HCT116 (cell line): Measurements from ENCODE around the gene FOXA1. TPM values are rescaled to one million over a fixed set of nuclear protein-coding genes. Genes with fewer than 3 reads are reported as not detected.

Experiments
- ATAC-seq: fragments of 200-7000 bp; cut with Tn5 transposase; 2 replicates; pipeline ENCODE4 v1.9.1; 2020; ENCODE audit warnings: mild to moderate bottlenecking, moderate library complexity
- BruUV-seq: library from RNA; stranded (reverse); fragments of 400-500 nt; replicated peaks from 2 replicates; lab custom pipeline; 2021; lab: Mats Ljungman, UMichigan
- CTCF ChIA-PET: fragments of 300-600 bp; sonication (Branson Sonifier 250); formaldehyde crosslinking; loops from one replicate; lab custom pipeline; 2021; ENCODE audit warnings: antibody characterized with exemption; lab: Charles Lee
- POLR2A ChIA-PET: fragments of 300-600, 350-600 bp; sonication (Branson Sonifier 250); formaldehyde crosslinking; loops from one replicate; lab custom pipeline; 2021; ENCODE audit warnings: antibody characterized with exemption; lab: Charles Lee
- RAD21 ChIA-PET, 2 experiments: fragments of 300-600 bp; sonication (Branson Sonifier 250); formaldehyde crosslinking; loops; one replicate each; lab custom pipeline; 2023; ENCODE audit warnings: low total read pairs in 2 of 2; ENCODE audit not compliant: uncharacterized antibody in 2 of 2, unreplicated experiment in 2 of 2, low non-redundant PET in 1 of 2; lab: Charles Lee
- DNase-seq: peaks from one replicate; pipeline ENCODE4 v3.0.0-alpha.2; 2010; ENCODE audit warnings: low read depth, low spot score
- H2AFZ ChIP-seq: fragments of 200-600 bp; shearing (Covaris generic), sonication (generic); 2 replicates; pipeline ENCODE4 v1.6.1; 2017; ENCODE audit warnings: low read depth, mixed run types, mixed read lengths, antibody characterized with exemption, low read length; ENCODE audit not compliant: poor library complexity, severe bottlenecking
- H3K27ac ChIP-seq: 2 replicates; pipeline ENCODE4 v1.5.1; 2012; ENCODE audit warnings: low read depth, low read length
- H3K27me3 ChIP-seq: fragments of 200-600 bp; sonication (generic); 2 replicates; pipeline ENCODE4 v1.6.1; 2016; ENCODE audit warnings: mixed run types, low read length, mixed read lengths; ENCODE audit not compliant: insufficient read depth
- H3K36me3 ChIP-seq, 2 experiments: fragments of 200-500 bp in 1 of 2; fragments of 200-600 bp in 1 of 2; sonication (Bioruptor generic) in 1 of 2; sonication (generic) in 1 of 2; 2 replicates each; pipeline versions ENCODE4 v1.5.1 to v1.6.1; 2014 to 2016; ENCODE audit warnings: low read length in 2 of 2, inconsistent platforms in 1 of 2, mixed read lengths in 1 of 2, mixed run types in 1 of 2; ENCODE audit not compliant: insufficient read depth in 2 of 2, control insufficient read depth in 1 of 2
- H3K4me1 ChIP-seq, 2 experiments: fragments of 200-600 bp in 1 of 2; sonication (generic) in 1 of 2; 2 replicates each; pipeline versions ENCODE4 v1.5.1 to v1.6.1; 2012 to 2017; ENCODE audit warnings: low read length in 2 of 2, inconsistent platforms in 1 of 2, mild to moderate bottlenecking in 1 of 2, mixed read lengths in 1 of 2, mixed run types in 1 of 2, moderate library complexity in 1 of 2; ENCODE audit not compliant: insufficient read depth in 2 of 2, control insufficient read depth in 1 of 2
- H3K4me2 ChIP-seq: fragments of 200-600 bp; sonication (generic); 2 replicates; pipeline ENCODE4 v1.6.1; 2017; ENCODE audit warnings: mixed run types, low read length, mixed read lengths
- H3K4me3 ChIP-seq, 2 experiments: fragments of 200-600 bp in 1 of 2; sonication (generic) in 1 of 2; replicated peaks in 1 of 2; 2 replicates each; pipeline ENCODE4 v1.5.1; 2011 to 2016; ENCODE audit warnings: low read length in 2 of 2, control low read depth in 1 of 2, low read depth in 1 of 2, mild to moderate bottlenecking in 1 of 2, mixed read lengths in 1 of 2, mixed run types in 1 of 2
- H3K79me2 ChIP-seq: fragments of 200-600 bp; sonication (generic); 2 replicates; pipeline ENCODE4 v1.6.1; 2017; ENCODE audit warnings: mild to moderate bottlenecking, mixed run types, low read length, moderate library complexity, mixed read lengths; ENCODE audit not compliant: insufficient read depth
- H3K9ac ChIP-seq: fragments of 200-600 bp; sonication (generic); 2 replicates; pipeline ENCODE4 v1.6.1; 2016; ENCODE audit warnings: low read length, mixed read lengths
- H3K9me2 ChIP-seq: fragments of 200-600 bp; sonication (generic), shearing (Covaris generic); 2 replicates; pipeline ENCODE4 v1.6.1; 2017; ENCODE audit warnings: mixed run types, mild to moderate bottlenecking, moderate library complexity; ENCODE audit not compliant: insufficient read depth
- H3K9me3 ChIP-seq, 2 experiments: fragments of 200-500 bp in 1 of 2; fragments of 200-600 bp in 1 of 2; sonication (Bioruptor generic) in 1 of 2; sonication (generic) in 1 of 2; 2 replicates each; pipeline ENCODE4 v1.6.1; 2014 to 2017; ENCODE audit warnings: low read length in 2 of 2, mixed read lengths in 2 of 2, inconsistent platforms in 1 of 2, low read depth in 1 of 2, mild to moderate bottlenecking in 1 of 2, mixed run types in 1 of 2, moderate library complexity in 1 of 2; ENCODE audit not compliant: control insufficient read depth in 1 of 2, insufficient read depth in 1 of 2
- H4K20me1 ChIP-seq: fragments of 200-600 bp; sonication (generic), shearing (Covaris generic); 2 replicates; pipeline ENCODE4 v1.6.1; 2017; ENCODE audit warnings: mixed run types, mild to moderate bottlenecking, moderate library complexity; ENCODE audit not compliant: insufficient read depth
- CBX3 ChIP-seq: IDR thresholded peaks from 2 replicates; pipeline ENCODE4 v1.6.1; 2012; ENCODE audit warnings: low read depth
- CEBPB ChIP-seq: IDR thresholded peaks from 2 replicates; pipeline ENCODE4 v1.6.1; 2012; ENCODE audit warnings: low read depth
- EZH2 ChIP-seq: fragments of 200-600 bp; sonication (generic); IDR thresholded peaks from 2 replicates; pipeline ENCODE4 v1.6.1; 2017; ENCODE audit warnings: antibody characterized with exemption, mixed run types
- EZH2phosphoT487 ChIP-seq: fragments of 200-600 bp; IDR thresholded peaks from 2 replicates; pipeline ENCODE4 v1.6.1; 2018; ENCODE audit warnings: antibody characterized with exemption, borderline replicate concordance
- FOSL1 ChIP-seq: IDR thresholded peaks from 2 replicates; pipeline ENCODE4 v1.6.1; 2012; ENCODE audit warnings: low read depth
- JUND ChIP-seq: IDR thresholded peaks from 2 replicates; pipeline ENCODE4 v1.6.1; 2012
- POLR2A ChIP-seq: IDR thresholded peaks from 2 replicates; pipeline ENCODE4 v1.7.0; 2011; ENCODE audit warnings: borderline replicate concordance; ENCODE audit not compliant: insufficient read depth, insufficient read length; ENCODE audit errors: extremely low read depth
- POLR2AphosphoS5 ChIP-seq: IDR thresholded peaks from 2 replicates; pipeline ENCODE4 v1.6.1; 2011; ENCODE audit warnings: mild to moderate bottlenecking, low read depth, low read length, moderate library complexity
- RAD21 ChIP-seq: IDR thresholded peaks from 2 replicates; pipeline ENCODE4 v1.6.1; 2012; ENCODE audit warnings: low read depth, mild to moderate bottlenecking
- SIN3A ChIP-seq: IDR thresholded peaks from 2 replicates; pipeline ENCODE4 v1.6.1; 2012; ENCODE audit warnings: low read depth
- SP1 ChIP-seq: IDR thresholded peaks from 2 replicates; pipeline ENCODE4 v1.6.1; 2012; ENCODE audit warnings: low read depth
- SRF ChIP-seq: IDR thresholded peaks from 2 replicates; pipeline ENCODE4 v1.6.1; 2012; ENCODE audit warnings: low read depth
- ZFX ChIP-seq: fragments of 450-650 bp; IDR thresholded peaks from 2 replicates; pipeline ENCODE4 v1.6.1; 2017
- intact Hi-C: fragments of 100-400 bp; cut with micrococcal nuclease; formaldehyde crosslinking; loops from 2 replicates; pipeline ENCODE4 v1.10.0; 2022
- total RNA-seq: library from RNA; stranded (reverse); gene quantifications from one replicate; pipeline ENCODE4 v1.2.1, GENCODE V29; 2021; ENCODE audit not compliant: unreplicated experiment
- TF ChIP-seq, protein P1 (sequence below): IDR thresholded peaks from 2 replicates; pipeline ENCODE4 v1.6.1; 2012
- TF ChIP-seq, protein P2 (sequence below): IDR thresholded peaks from 2 replicates; pipeline ENCODE4 v1.6.1; 2012
- TF ChIP-seq, protein P3 (sequence below): IDR thresholded peaks from 2 replicates; pipeline ENCODE4 v1.6.1; 2011; ENCODE audit warnings: mild to moderate bottlenecking, low read length, moderate library complexity; ENCODE audit not compliant: insufficient replicate concordance; ENCODE audit errors: extremely low read depth
- TF ChIP-seq, protein P4 (sequence below), 3 experiments: fragments of 200-600 bp in 1 of 3; sonication (generic) in 1 of 3; IDR thresholded peaks in 2 of 3; conservative IDR thresholded peaks in 1 of 3; 2 replicates each; pipeline ENCODE4 v1.5.1; 2012 to 2017; ENCODE audit warnings: low read depth in 2 of 3, low read length in 2 of 3, antibody characterized with exemption in 1 of 3, borderline replicate concordance in 1 of 3, control low read depth in 1 of 3, mild to moderate bottlenecking in 1 of 3, mixed read lengths in 1 of 3, mixed run types in 1 of 3, moderate library complexity in 1 of 3; ENCODE audit not compliant: insufficient read depth in 1 of 3

FOXA1 gene
- total RNA-seq, 1 experiment from 2014 or later, result 1.3 TPM

DNA sequence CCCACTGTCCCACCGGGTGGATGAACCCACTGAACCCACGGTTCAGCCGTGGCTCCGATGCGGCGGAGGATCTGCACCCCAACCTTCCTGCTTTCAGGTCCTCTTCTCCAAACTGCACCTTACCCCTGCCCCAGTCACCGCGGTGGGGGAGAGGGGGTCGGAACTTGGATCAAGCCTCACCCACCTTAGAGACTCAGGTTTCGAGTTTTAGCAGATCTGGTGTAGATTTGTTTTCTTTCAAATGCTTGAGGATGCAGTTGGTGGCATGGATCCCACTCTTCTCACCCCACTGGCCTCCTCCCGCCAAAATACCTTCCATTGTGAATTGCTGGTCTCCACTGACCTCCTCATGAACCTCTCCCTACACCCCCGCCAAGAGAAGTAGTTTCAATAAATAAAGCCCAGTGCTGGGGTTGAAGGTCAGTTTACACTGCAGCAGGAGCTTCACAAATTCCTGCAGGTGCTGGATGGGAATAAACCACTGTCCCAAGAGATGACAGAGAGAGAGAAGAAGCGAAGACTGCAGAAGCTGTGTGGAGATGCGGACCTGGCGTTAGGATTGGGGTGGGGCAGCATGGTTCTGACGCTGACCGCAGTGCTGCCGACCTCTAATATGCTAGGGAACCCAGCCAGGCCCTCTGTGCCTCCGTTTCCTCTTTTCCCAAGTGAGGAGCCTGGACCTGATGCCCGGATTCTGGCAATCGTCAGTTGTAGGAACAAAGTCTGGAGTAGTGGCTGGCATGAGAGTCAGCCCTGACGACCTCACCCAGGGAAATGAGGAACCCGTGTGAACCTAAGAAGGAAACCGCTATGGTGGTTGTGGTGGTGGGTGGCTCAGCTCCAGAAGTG is 7.8 kb upstream of the FOXA1 start:
- no peak overlapping the region for H3K4me2 ChIP-seq
- CTCF ChIA-PET, result no interaction called here
- POLR2A ChIA-PET, result no interaction called here
- no peak overlapping the region for H2AFZ ChIP-seq
- H3K79me2 ChIP-seq, result no peaks in the 10 kb centered on the region
- H3K9ac ChIP-seq, result no peak overlapping the region
- H3K4me1 ChIP-seq, result no peaks in the 10 kb centered on the region
- intact Hi-C loops, result no loop called here
- H3K9me3 ChIP-seq, result no peaks in the 10 kb centered on the region
- H4K20me1 ChIP-seq, result no peaks in the 10 kb centered on the region
- ATAC-seq, result no peak
- H3K27ac ChIP-seq, result no peak overlapping the region
- TF ChIP-seq POLR2A (no peak), CBX3 (no peak), JUND (no peak), EZH2 (no peak), RAD21 (no peak), CEBPB (no peak)
- TF ChIP-seq, protein P1, sequence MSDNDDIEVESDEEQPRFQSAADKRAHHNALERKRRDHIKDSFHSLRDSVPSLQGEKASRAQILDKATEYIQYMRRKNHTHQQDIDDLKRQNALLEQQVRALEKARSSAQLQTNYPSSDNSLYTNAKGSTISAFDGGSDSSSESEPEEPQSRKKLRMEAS, result no peak
- no peaks in the 10 kb centered on the region for H3K9me2 ChIP-seq
- DNase-seq, result no peak
- no peaks in the 10 kb centered on the region for H3K36me3 ChIP-seq
- peaks cover 21% of the 10 kb centered on the region; the same call in 1 of the 2 replicates for H3K27me3 ChIP-seq
- RAD21 ChIA-PET, result no interaction called here
- no peak overlapping the region for H3K4me3 ChIP-seq
- BruUV-seq, result no TSS peak

DNA sequence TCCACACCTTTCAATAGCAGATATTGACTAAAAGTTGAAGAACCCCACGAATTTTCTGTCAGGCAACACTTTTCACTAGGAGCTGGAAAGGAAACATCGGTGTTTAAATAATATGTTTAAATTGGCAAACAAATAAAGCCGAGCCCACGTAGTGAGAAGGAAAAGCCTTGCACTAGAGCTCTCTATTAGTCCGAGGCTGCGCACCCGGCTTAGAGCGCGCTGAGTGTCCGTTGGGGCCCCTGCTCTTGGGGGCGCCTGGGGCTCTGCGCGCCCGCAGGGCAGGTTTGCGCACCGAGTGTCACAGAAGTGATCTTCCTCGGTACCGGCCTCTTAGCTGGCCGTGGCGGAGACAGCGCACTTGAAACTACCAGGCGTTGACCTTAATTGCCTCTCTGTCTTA is 6.8 kb upstream of the FOXA1 start:
- H3K9ac ChIP-seq, result no peak overlapping the region
- ChIA-PET CTCF (no interaction called here), POLR2A (no interaction called here), RAD21 (no interaction called here)
- no peak overlapping the region for H3K4me2 ChIP-seq
- no peak overlapping the region for H2AFZ ChIP-seq
- intact Hi-C loops, result no loop called here
- H3K9me2 ChIP-seq, result no peaks in the 10 kb centered on the region
- DNase-seq (no peak), ATAC-seq (no peak)
- no TSS peak for BruUV-seq
- H3K27ac ChIP-seq, result no peak overlapping the region
- no peak overlapping the region for H3K4me3 ChIP-seq
- H4K20me1 ChIP-seq, result no peaks in the 10 kb centered on the region
- H3K9me3 ChIP-seq, result no peaks in the 10 kb centered on the region
- peaks cover 21% of the 10 kb centered on the region; the same call in 1 of the 2 replicates for H3K27me3 ChIP-seq
- H3K79me2 ChIP-seq, result no peaks in the 10 kb centered on the region
- H3K36me3 ChIP-seq, result no peaks in the 10 kb centered on the region
- no peaks in the 10 kb centered on the region for H3K4me1 ChIP-seq
- no peak for TF ChIP-seq JUND
- TF ChIP-seq CBX3, result no peak
- TF ChIP-seq SRF, result no peak
- TF ChIP-seq POLR2AphosphoS5, result no peak
- no peak for TF ChIP-seq EZH2phosphoT487
- no peak for TF ChIP-seq SP1
- TF ChIP-seq FOSL1, result no peak
- TF ChIP-seq SIN3A, result no peak
- TF ChIP-seq ZFX, result no peak
- TF ChIP-seq, protein P1, result no peak
- TF ChIP-seq, protein P2, sequence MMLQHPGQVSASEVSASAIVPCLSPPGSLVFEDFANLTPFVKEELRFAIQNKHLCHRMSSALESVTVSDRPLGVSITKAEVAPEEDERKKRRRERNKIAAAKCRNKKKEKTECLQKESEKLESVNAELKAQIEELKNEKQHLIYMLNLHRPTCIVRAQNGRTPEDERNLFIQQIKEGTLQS, result no peak
- TF ChIP-seq RAD21, result no peak
- TF ChIP-seq, protein P3, sequence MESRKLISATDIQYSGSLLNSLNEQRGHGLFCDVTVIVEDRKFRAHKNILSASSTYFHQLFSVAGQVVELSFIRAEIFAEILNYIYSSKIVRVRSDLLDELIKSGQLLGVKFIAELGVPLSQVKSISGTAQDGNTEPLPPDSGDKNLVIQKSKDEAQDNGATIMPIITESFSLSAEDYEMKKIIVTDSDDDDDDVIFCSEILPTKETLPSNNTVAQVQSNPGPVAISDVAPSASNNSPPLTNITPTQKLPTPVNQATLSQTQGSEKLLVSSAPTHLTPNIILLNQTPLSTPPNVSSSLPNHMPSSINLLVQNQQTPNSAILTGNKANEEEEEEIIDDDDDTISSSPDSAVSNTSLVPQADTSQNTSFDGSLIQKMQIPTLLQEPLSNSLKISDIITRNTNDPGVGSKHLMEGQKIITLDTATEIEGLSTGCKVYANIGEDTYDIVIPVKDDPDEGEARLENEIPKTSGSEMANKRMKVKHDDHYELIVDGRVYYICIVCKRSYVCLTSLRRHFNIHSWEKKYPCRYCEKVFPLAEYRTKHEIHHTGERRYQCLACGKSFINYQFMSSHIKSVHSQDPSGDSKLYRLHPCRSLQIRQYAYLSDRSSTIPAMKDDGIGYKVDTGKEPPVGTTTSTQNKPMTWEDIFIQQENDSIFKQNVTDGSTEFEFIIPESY, result no peak
- TF ChIP-seq, protein P4, sequence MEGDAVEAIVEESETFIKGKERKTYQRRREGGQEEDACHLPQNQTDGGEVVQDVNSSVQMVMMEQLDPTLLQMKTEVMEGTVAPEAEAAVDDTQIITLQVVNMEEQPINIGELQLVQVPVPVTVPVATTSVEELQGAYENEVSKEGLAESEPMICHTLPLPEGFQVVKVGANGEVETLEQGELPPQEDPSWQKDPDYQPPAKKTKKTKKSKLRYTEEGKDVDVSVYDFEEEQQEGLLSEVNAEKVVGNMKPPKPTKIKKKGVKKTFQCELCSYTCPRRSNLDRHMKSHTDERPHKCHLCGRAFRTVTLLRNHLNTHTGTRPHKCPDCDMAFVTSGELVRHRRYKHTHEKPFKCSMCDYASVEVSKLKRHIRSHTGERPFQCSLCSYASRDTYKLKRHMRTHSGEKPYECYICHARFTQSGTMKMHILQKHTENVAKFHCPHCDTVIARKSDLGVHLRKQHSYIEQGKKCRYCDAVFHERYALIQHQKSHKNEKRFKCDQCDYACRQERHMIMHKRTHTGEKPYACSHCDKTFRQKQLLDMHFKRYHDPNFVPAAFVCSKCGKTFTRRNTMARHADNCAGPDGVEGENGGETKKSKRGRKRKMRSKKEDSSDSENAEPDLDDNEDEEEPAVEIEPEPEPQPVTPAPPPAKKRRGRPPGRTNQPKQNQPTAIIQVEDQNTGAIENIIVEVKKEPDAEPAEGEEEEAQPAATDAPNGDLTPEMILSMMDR (IDR thresholded peaks at IDR 0.05 in 2 of 3, conservative IDR thresholded peaks at IDR 0.05 in 1 of 3; ENCODE audit: borderline replicate concordance in 1 of 3, insufficient read depth in 1 of 3, low read depth in 2 of 3, low read length in 2 of 3), result no peak
